Inferior parietal cortex (tissue), 1 donor: Measurements from ENCODE around the gene GDF2.

Experiments
- DNase-seq: peaks from one replicate; pipeline ENCODE4 v3.0.0-alpha.2; 2016; ENCODE audit errors: extremely low spot score

The GDF2 gene

DNA sequence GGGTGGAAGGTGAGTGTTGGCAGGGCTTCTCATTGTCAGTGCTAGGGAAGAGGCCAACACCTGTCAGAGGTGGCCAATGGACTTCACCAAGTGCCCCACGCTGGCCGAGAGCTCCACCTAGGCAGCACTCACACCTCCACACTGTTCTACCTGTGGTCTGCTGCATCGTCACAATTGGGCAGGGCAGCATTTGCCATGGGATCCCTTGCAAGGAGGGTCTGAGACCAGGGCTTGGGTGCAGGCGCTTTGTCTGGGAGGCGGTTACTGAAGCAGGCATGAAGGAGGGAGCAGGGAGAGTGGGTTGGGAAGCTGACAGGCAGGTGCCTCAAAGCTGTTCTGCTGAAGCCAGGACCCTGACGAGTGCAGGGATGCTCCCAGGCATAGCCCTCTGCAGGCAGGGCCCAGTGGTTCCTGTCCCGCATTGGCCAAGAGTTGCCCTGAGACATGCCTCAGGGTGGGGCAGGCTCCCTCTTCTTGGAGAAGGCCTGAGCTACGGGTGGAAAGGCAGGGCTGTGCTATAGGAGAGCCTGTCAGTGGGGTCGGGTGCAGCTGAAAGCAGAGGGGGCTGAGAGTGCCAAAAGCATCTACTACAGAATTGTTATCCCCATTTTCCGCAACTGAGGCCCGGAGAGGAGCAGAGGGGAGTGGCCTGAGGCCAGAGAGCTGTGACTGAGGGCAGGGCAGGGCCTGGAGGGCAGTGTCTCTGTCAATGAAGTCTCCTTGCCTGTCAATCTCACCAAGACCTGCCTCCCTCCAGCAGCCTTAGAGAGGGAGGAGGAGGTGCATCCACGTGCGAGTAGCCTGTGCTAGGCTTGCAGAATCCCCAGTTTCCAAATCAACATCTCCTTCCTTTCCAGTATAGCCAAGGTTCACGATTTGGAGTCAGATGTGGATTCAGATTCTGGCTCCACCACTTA, 29.9 kb downstream of the GDF2 start:
- DNase-seq = no peak

GRCh38 chr10:47353351-47353750, 31.1 kb downstream of the GDF2 start:
- no peak for DNase-seq

GRCh38 chr10:47354165-47354564, 31.9 kb downstream of the GDF2 start:
- no peak for DNase-seq

- no peak for DNase-seq
Measured at GRCh38 chr10:47354900-47355299, 32.6 kb downstream of the GDF2 start.

DNA sequence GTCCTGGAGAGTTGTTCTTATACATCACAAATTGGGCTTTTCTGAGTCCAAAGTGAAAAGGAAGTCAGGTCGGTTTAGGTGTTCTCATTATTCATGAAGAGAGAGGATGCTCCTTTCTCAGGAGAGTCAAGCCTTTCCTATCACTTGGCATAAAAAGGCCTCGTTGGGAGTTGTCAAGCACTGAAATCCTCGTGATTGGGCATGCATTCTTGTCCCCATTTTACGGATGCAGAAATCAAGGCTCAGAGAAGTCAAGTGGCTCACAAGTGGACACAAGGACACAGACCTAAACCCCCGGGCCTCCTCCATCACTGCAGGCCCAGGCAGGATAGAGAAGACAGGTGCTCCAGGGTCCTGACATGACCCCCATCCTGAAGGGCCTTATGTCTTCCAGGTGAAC, 34.5 kb downstream of the GDF2 start:
- DNase-seq = no peak

DNA sequence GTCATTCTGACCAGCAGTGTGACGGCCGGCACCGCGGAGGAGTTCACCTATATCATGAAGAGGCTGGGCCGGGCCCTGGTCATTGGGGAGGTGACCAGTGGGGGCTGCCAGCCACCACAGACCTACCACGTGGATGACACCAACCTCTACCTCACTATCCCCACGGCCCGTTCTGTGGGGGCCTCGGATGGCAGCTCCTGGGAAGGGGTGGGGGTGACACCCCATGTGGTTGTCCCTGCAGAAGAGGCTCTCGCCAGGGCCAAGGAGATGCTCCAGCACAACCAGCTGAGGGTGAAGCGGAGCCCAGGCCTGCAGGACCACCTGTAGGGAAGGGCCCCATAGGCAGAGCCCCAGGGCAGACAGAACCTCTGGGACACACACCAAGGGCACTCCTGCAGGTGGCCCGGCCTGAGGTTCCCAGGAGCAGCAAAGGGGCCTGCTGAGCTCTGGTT, 34.9 kb downstream of the GDF2 start:
- no peak for DNase-seq

DNA sequence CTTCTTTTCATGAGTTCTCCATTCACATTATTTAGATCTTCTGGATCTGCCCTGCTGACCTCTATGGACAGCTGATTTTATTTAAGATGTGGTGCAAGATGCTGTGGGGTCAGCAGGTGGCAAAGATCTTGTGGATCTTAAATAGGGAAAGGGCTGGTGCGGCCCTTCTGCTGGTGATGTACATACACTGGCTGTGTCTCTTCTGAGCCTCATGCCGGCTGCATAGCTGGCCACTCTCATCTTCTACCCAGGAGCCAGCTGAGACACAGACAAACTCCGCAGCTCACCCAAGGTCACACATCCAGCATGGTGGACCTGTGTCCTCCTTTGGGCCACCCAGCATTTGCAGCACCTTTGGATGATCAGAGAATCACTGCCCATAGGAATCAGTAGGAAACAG, 35.7 kb downstream of the GDF2 start:
- no peak for DNase-seq

DNA sequence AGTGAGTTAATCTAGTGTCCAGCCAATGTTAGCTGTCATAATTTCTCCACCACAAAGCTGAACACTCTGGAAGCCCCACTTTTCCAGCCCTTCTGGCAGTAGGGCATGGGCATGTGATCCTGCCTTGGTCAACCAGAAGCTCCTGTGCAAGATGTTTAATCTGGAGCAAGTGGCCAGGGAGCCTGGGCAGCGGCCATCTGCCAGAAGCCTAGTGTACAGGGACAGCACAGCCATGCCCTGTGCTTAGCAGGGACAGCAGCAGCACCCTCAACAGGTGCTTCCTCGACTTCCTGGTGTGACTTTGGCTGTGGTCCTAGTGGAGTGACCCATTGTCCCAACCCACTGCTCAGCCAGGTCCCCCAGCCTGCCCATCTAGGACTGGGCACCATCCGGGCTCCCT, 36.2 kb downstream of the GDF2 start:
- DNase-seq = no peak

DNA sequence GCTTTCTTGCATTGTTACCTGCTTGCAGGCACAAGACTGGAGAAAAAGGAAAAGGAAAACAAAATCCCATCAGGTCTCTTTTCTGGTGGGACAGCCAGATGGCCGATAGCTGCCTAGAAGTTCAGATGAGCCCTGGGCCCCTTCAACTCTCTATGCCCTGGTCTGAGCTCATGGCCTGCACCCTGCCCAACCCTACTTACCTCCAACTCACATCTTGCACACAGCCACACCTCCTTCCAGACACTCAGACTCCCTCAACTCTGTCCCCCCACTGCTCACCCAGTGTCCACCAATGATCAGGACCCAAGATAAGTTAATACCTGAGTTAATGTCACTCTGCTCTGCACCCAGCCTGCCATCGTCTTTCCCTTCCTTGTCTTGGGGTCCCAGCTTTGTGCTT, 36.8 kb downstream of the GDF2 start:
- no peak for DNase-seq

- no peak for DNase-seq
Measured at GRCh38 chr10:47359626-47360418, 37.6 kb downstream of the GDF2 start.

GRCh38 chr10:47360419-47361040, 38.3 kb downstream of the GDF2 start:
- DNase-seq = no peak

- no peak for DNase-seq
Measured at GRCh38 chr10:47361293-47361692, 39.0 kb downstream of the GDF2 start.

DNA sequence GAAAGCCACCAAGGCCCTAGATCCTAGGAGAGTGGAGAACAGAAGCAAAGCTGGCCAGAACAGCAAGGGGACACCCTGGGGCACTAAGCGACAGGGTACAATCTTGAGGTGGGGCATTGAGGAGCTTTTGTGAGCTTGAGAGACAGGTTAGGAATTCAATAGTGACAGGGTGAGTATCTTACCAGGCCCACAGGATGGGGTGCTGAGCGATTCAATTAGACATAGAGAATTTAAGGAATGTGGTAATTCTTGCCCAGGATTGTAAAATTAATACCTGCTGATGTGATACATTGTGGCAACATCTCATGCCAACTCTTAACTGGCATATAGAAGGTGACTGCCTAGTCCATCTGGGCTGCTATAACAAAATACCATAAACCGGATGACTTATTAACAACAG, 39.9 kb downstream of the GDF2 start:
- no peak for DNase-seq

DNA sequence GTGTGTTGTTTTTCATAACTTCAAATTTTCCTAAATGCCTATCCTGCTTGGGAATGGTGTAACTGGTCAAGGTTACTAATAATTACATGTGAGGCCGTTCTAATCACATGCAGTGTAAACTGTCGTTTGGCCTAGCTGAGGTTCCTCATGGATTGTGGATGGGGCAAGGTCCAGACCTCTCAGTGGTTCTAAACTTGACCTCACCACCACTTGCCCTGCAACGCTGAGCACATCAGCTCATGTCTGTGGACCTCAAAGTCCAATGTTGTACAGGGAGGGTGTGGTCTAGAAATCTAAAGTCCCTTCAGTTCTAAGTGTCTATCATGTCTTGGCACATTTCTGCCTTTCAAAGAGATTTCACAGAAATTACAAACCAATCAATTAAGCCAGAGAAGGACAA, 41.5 kb downstream of the GDF2 start:
- no peak for DNase-seq

GRCh38 chr10:47364366-47364765, 42.1 kb downstream of the GDF2 start:
- no peak for DNase-seq

DNA sequence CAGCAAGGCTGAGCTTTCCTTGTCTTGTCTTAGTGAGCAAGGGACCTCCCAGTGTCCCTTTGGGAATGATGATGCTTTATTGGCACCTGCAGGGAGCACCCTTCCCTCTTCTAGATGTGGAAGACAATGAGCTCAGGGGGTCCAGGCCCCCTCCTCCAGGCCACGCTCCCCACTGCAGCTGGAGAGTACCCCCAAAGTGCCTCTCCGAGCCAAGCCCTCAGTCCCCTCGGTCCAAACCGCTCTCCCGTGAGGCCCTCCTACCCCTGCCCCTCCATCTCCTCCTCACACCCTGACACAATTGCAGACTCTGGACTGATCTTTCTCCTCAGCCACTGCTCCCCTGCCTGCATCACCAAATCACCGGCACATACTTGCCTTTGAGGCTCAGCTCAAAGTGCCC, 42.7 kb downstream of the GDF2 start:
- DNase-seq = no peak

DNA sequence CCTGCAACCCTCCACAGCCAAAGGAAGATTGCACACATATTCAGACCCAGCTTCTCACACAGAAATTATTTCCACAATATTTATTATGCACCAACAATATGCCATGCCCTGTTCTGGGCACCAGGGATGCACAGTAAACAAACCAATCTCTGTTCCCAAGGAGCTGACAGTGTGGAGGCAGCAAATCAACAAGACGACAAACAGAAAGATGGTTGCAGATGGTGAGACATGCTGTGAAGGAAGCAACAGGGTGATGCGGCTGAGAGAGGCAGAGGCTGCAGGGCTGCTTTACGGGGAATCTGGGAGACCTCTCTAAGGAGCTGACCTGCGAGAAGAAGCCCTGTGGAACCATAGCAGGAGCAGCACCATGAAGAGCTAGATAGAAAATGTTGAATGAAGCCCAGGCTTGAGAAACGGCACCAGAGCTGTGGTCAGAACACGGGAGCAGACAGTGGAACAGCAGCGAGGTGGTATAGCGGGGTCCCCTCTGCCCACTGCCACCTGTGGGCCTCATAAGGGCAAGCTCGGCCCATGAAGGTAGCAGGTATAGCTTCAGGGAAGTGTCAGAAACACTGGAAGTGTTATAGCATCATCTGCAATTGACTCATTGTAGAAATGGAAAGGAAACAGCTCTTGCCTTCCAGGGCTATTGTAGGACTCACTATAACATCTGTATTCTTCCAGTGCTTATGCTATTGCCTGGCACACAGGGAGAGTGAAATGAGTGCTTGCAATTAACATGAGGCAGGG, 43.4 kb downstream of the GDF2 start:
- DNase-seq = no peak

GRCh38 chr10:47366181-47366631, 44.0 kb downstream of the GDF2 start:
- DNase-seq = no peak

- DNase-seq = no peak
Measured at GRCh38 chr10:47366731-47367460, 44.6 kb downstream of the GDF2 start.

GRCh38 chr10:47367646-47368045, 45.4 kb downstream of the GDF2 start:
- DNase-seq = no peak
